Thyroid gland (tissue), 4 donors: Measurements from ENCODE around the gene CEP43.

ENCODE experiments used
- POLR2A ChIP-seq, 2 donors: fragments of 450-650 bp; IDR thresholded peaks; one replicate each; pipeline ENCODE4 v1.6.1; 2017; ENCODE audit warnings: antibody characterized with exemption in 2 of 2, mild to moderate bottlenecking in 2 of 2, moderate library complexity in 1 of 2
- TF ChIP-seq, protein P1 (sequence below), 6 experiments: fragments of 200-600 bp in 3 of 6; fragments of 450-650 bp in 3 of 6; sonication (generic) in 3 of 6; IDR thresholded peaks; one replicate each; pipeline ENCODE4 v1.5.1; 2016 to 2019; ENCODE audit warnings: antibody characterized with exemption in 6 of 6, mild to moderate bottlenecking in 2 of 6, inconsistent platforms in 1 of 6, moderate library complexity in 1 of 6

DNA sequence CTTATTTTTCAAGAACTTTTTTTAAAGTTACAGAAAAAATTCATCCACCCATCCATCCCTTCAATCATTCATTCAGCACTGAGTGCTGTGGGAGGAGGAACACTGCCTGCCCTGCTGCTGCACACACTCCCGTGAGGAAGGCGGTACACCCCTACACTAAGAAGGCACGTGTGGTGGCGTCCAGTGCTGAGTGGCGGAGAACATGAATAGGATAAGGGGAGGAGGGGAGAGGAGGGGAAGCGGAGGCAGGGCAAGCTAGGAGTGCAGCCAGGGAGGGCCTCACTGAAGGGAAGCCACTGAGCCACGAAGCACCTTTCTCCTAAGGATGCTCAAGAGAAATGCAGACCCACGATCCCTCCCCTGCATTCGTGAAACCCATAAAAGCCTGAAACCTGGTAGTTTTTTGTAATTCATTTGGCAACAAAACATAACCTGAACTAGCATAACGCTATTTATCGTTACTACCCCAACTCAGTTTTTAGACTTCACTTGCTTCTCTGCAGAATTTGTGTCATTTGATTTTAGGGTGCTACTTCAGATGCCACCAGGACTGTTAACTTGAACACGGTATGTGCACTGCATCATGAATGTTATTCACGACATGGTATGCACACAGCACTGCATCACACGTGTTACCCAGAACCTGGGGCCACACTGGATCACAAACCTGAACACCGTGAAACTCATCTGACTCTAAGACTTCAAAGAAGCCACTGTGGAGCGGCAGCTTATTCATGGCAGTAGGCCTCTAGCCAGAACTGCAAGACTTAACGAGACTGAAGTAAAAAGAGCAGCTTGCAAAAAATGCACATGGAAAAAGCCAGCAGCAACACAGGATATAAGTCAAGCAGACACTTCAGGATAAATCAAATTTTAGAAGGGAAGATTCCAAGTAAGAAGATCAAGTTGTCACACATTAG is 46.4 kb upstream of the CEP43 start:
- TF ChIP-seq, protein P1, sequence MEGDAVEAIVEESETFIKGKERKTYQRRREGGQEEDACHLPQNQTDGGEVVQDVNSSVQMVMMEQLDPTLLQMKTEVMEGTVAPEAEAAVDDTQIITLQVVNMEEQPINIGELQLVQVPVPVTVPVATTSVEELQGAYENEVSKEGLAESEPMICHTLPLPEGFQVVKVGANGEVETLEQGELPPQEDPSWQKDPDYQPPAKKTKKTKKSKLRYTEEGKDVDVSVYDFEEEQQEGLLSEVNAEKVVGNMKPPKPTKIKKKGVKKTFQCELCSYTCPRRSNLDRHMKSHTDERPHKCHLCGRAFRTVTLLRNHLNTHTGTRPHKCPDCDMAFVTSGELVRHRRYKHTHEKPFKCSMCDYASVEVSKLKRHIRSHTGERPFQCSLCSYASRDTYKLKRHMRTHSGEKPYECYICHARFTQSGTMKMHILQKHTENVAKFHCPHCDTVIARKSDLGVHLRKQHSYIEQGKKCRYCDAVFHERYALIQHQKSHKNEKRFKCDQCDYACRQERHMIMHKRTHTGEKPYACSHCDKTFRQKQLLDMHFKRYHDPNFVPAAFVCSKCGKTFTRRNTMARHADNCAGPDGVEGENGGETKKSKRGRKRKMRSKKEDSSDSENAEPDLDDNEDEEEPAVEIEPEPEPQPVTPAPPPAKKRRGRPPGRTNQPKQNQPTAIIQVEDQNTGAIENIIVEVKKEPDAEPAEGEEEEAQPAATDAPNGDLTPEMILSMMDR (IDR thresholded peaks at IDR 0.05) = no peak
- no peak for TF ChIP-seq POLR2A (IDR thresholded peaks at IDR 0.05)
